Mucosa of stomach (tissue), 1 donor: ENCODE data around the gene GPR32.
"Not testable (repeated sequence)": the region's sequence is repeated elsewhere in the genome, so short reads cannot be mapped to it uniquely, and the experiment has no call there.

Source experiments
- H3K27me3 ChIP-seq: one replicate; pipeline ENCODE4 v1.7.0; 2013; ENCODE audit warnings: mild to moderate bottlenecking, low read length; ENCODE audit not compliant: control insufficient read depth, insufficient read depth
- H3K36me3 ChIP-seq: one replicate; pipeline ENCODE4 v1.7.0; 2013; ENCODE audit warnings: low read length; ENCODE audit not compliant: control insufficient read depth, insufficient read depth
- H3K4me1 ChIP-seq: one replicate; pipeline ENCODE4 v1.7.0; 2013; ENCODE audit warnings: mild to moderate bottlenecking, low read length; ENCODE audit not compliant: control insufficient read depth, insufficient read depth
- H3K4me3 ChIP-seq: one replicate; pipeline ENCODE4 v1.7.0; 2013; ENCODE audit warnings: low read length
- H3K9ac ChIP-seq: one replicate; pipeline ENCODE4 v1.7.0; 2013; ENCODE audit warnings: mild to moderate bottlenecking, low read length, moderate library complexity
- H3K9me3 ChIP-seq: one replicate; pipeline ENCODE4 v1.7.0; 2013; ENCODE audit warnings: mild to moderate bottlenecking, low read length, moderate library complexity; ENCODE audit not compliant: control insufficient read depth
- donor health status: Pancreatic carcinoma.

GPR32 gene

GRCh38 chr19:50770164-50770563, at the start of gene GPR32:
Gene GPR32, plus strand, starts transcription at chr19:50770464. Its CDS starts 137 bp downstream, at chr19:50770601.
- H3K9me3 ChIP-seq, H3K4me1 ChIP-seq, H3K9ac ChIP-seq, H3K4me3 ChIP-seq, H3K27me3 ChIP-seq, H3K36me3 ChIP-seq: not testable (repeated sequence)

GRCh38 chr19:50720921-50721381, 49.3 kb upstream of the GPR32 start:
- Histone ChIP-seq H3K4me3 (no peak overlapping the region), H3K9ac (no peak overlapping the region), H3K27me3 (peaks cover 70% of the 10 kb centered on the region), H3K4me1 (peaks cover 4% of the 10 kb centered on the region), H3K36me3 (no peaks in the 10 kb centered on the region), H3K9me3 (no peaks in the 10 kb centered on the region)

GRCh38 chr19:50721441-50722137, 48.7 kb upstream of the GPR32 start:
- Histone ChIP-seq H3K4me3 (no peak overlapping the region), H3K4me1 (peaks cover 4% of the 10 kb centered on the region), H3K36me3 (no peaks in the 10 kb centered on the region), H3K27me3 (peaks cover 70% of the 10 kb centered on the region), H3K9me3 (no peaks in the 10 kb centered on the region), H3K9ac (no peak overlapping the region)

- Histone ChIP-seq H3K27me3 (peaks cover 67% of the 10 kb centered on the region), H3K9ac (no peak overlapping the region), H3K4me1 (peaks cover 4% of the 10 kb centered on the region), H3K36me3 (no peaks in the 10 kb centered on the region), H3K4me3 (no peak overlapping the region), H3K9me3 (no peaks in the 10 kb centered on the region)
These were observed 47.9 kb upstream of the GPR32 start for GRCh38 chr19:50722201-50723013.

GRCh38 chr19:50723069-50723468, 47.2 kb upstream of the GPR32 start, which contains the start of gene CLEC11A:
Gene CLEC11A, plus strand, starts transcription at chr19:50723364. Its CDS starts 162 bp downstream, at chr19:50723526.
- Histone ChIP-seq H3K36me3 (no peaks in the 10 kb centered on the region), H3K4me3 (peak within 1 kb of the TSS; percentile 31), H3K27me3 (peaks cover 67% of the 10 kb centered on the region), H3K4me1 (peaks cover 4% of the 10 kb centered on the region), H3K9ac (peak within 1 kb of the TSS; percentile 34), H3K9me3 (no peaks in the 10 kb centered on the region)

GRCh38 chr19:50723735-50724521, 46.3 kb upstream of the GPR32 start:
- Histone ChIP-seq H3K27me3 (peaks cover 64% of the 10 kb centered on the region), H3K4me1 (peaks cover 4% of the 10 kb centered on the region), H3K9ac (peak overlapping the region; percentile 34)

GRCh38 chr19:50724522-50725217, 45.6 kb upstream of the GPR32 start:
- Histone ChIP-seq H3K36me3 (no peaks in the 10 kb centered on the region), H3K9me3 (no peaks in the 10 kb centered on the region), H3K27me3 (peaks cover 64% of the 10 kb centered on the region), H3K9ac (peak overlapping the region; percentile 34), H3K4me3 (peak overlapping the region; percentile 31), H3K4me1 (peaks cover 4% of the 10 kb centered on the region)

More at GRCh38 chr19:50723735-50724521, 46.3 kb upstream of the GPR32 start:
- no peaks in the 10 kb centered on the region for H3K36me3 ChIP-seq
- peak overlapping the region; percentile 31 for H3K4me3 ChIP-seq
- H3K9me3 ChIP-seq: no peaks in the 10 kb centered on the region

GRCh38 chr19:50725218-50725910, 44.9 kb upstream of the GPR32 start:
- no peak overlapping the region for H3K9ac ChIP-seq
- H3K4me1 ChIP-seq: peaks cover 4% of the 10 kb centered on the region
- H3K27me3 ChIP-seq: peaks cover 59% of the 10 kb centered on the region
- H3K9me3 ChIP-seq: no peaks in the 10 kb centered on the region
- H3K36me3 ChIP-seq: no peaks in the 10 kb centered on the region
- H3K4me3 ChIP-seq: no peak overlapping the region

GRCh38 chr19:50725911-50726230, 44.4 kb upstream of the GPR32 start:
- Histone ChIP-seq H3K4me3 (no peak overlapping the region), H3K27me3 (peaks cover 54% of the 10 kb centered on the region), H3K4me1 (peaks cover 4% of the 10 kb centered on the region)

GRCh38 chr19:50728084-50728737, 42.1 kb upstream of the GPR32 start:
- H3K27me3 ChIP-seq: peaks cover 35% of the 10 kb centered on the region
- H3K4me3 ChIP-seq: no peak overlapping the region
- no peaks in the 10 kb centered on the region for H3K9me3 ChIP-seq
- H3K9ac ChIP-seq: no peak overlapping the region
- peaks cover 4% of the 10 kb centered on the region for H3K4me1 ChIP-seq
- H3K36me3 ChIP-seq: no peaks in the 10 kb centered on the region

More at GRCh38 chr19:50725911-50726230, 44.4 kb upstream of the GPR32 start:
- no peak overlapping the region for H3K9ac ChIP-seq
- H3K36me3 ChIP-seq: no peaks in the 10 kb centered on the region
- no peaks in the 10 kb centered on the region for H3K9me3 ChIP-seq
